GM19035 (cell line): ENCODE measurements around the gene RIMKLB.
"Not testable (repeated sequence)": the region's sequence is repeated elsewhere in the genome, so short reads cannot be mapped to it uniquely, and the experiment has no call there.

Experiments
- ATAC-seq: cut with Tn5 transposase; IDR thresholded peaks from one replicate; pipeline ENCODE4 v1.9.1; 2021; ENCODE audit not compliant: unreplicated experiment

Gene RIMKLB

DNA sequence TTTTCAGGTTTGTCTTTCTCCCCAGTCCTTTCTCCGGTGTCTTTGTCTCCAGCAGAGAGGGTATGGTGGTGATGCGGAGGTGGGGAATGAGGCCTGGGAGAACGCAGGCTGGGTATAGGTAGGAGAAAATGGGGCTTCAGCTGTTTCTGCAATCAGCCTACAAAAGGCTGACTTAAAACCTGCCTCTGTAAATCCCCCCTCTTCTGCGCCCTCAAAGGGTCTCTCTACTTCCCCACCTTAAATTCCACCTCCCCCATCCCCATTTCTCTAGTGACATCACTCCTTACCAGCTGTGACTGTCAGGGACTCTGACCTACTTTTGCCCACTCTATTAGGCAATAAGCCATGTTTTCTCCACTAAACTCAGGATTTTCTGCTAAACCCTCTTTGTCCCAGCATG lies 8.1 kb upstream of the RIMKLB start:
- no peak for ATAC-seq

GRCh38 chr12:8692573-8692972 lies 5.2 kb upstream of the RIMKLB start:
- ATAC-seq = no peak

- ATAC-seq = no peak
These were observed 2.7 kb upstream of the RIMKLB start for GRCh38 chr12:8695116-8695515.

DNA sequence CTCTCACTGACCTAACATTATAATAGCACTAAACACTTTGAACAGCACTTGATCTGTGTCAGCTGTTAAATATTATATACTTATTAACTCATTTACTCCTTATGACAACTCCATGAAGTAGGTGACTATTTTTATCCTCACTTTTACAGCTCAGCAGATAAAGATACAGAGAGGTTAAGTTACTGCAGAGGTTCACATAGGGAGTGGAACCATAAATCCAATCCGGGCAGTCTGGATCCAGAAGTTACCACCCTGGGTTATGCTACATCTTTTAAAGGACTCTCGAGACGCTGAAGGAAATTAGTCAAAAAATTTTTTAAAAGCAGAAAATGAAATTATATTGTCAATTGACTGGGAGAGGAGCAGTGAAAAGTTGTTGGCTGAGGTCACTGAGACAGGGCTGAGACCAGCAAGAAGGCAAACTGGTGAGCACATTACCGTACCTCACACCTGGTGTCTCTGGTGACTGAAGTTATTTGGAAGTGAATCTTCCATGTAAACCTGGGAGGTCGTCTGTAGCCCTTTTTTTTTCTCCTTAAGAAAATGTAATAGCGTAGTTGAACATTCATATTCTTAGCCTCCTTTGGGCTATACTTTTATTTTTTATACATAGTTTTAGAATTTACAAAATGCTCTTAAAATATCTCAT lies 1.2 kb upstream of the RIMKLB start:
- ATAC-seq = no peak

DNA sequence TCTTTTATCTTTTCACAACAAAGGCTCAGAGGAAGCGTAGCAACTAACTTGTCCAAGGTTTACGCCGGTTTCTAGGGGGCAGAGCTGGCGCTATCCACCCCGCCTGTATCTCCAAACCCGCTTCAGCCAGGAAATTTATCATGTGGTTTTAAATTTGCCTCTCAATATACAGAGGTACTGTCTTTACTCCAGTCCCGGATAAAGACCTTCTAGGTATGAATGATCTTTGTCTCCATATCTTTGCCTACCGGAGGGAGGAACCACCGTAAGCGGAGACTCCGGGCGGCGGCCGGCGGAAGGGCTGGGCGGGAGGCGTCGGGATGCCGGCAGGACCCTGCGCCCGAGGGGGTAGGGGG lies 693 bp upstream of the RIMKLB start:
- ATAC-seq = peak; percentile 18

DNA sequence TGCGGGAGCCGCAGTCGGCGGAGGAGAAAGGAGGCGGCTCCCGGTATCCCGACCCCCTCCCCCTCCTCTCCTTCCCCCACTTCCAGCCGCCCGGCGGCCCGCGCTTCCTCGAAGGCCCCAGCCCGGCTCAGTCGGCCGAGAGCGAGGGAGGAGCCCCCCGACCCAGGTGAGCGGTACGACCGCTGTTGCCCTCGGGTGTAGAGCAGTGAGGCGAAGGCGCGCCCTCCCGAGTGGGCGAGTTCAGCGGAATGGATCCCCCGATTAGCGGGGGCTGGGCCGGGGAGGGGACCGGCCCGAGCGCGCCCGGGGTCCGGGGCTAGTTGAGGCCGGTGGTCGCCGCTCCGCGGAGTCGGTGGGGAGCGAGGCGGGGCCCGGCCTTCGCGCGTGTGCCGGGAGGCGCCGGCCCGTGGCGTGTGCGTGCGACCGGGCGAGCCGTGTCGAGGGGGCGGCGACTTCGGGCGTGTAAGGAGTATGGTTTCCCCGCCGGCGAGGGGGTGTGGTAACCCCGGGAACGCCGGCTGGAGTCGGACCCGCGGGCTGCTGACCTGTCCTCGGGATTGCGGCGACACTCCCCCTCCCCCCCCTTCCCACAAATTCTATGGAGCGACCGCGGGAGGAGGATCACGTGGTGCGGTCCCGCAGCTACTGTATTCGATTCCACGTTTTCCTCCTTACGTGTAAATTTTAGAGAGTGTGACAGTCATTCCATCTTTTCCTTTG lies 501 bp downstream of the RIMKLB start:
- peak; percentile 39 for ATAC-seq

- no peak for ATAC-seq
These were observed 1.1 kb downstream of the RIMKLB start for GRCh38 chr12:8698879-8699278.

DNA sequence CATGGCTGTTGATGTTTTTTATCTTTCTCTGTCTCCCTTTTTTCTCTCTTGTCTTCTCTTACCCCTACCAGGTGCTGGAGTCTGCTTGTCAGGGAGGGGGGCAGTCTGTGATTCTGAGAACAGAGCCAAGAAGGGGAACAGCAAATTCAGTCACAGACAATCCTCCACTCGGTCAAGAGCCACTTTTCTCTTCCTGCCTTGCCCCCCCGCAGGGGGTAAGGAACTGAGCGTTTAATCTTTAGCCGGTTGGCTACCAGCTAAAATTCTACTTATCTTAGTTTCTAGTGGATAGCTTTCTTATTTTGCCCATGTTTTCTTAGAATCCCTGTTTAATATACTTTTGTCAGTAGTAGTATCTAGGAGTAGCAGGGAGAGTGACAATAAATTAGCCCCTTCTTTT lies 1.9 kb downstream of the RIMKLB start:
- no peak for ATAC-seq

DNA sequence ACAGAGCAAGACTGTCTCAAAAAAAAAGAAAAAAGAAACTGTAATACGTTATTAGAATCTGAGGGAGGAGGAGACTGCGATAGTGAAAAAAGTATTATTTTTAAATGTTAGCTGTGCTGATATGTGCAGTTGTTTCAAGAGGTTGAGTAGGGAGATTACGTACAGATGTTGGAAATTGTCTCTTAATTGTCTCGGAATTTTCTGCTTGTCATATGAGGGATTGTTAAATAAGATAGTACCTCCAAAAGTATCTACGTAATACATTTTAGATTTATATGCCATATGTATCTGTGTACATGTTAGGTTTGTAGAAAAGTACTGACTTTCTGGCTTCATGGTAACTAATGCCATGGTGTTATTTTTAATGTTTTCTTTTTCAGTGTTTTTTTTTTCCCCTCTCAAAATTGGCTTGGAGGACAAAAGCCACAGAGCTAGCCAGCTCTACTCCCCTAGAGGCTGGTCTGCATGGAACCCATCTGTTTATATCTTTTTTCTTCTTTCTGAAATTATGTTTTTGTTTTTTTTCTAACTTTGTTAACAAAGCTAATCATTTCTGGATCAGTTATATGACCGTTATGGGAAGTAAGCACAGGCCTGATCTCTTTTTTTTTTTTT lies 3.4 kb downstream of the RIMKLB start:
- ATAC-seq = no peak

DNA sequence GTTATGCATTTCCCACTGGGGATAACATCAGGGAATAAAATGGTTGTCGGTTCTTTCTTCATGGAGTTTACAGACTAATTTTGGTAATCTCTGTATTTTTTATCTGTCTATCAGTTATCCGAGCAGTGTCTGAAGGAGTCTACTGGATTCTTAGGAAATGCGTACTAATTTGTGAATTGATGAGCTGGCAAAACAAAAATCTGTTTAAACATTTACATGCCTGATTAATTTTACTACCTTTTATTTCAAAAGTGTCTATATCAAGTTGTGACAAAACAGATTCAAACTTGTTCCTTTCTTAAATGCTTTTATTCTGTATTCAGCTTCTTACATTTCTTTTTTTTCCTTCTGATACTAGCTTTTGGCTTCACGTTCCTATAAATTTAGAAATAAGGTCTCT lies 4.4 kb downstream of the RIMKLB start:
- ATAC-seq = no peak

DNA sequence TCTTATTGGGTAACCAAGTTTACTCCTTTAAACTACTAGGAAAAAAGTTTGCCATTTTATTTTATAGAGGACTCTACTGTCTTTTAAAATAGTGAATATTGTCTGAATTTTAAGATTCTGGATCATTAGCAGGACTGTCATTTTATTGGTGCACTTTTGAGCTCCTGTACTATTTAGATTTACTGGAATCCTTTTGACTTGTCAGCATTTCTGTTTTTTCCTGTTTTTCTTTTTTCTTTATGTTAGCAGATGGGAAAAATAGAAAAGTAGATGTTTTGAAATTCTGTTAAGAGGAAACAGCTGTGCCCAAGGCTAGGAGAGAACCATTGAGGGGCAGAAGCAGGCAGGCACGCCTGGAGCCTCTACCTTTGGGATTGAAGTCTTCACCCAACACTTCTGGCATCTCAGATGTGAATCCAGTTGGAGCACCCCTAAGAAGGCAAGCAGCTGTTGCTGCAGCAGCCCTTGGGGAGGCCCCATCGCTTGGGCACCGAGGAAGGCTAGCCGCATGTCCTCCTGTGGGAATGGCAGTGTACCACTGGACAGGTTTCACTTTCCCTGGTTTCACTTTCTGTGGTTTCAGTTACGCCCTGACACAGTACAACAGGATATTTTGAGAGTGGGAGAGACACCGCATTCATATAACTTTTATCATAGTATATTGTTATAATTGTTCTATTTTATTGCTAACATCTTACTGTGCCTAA lies 11.5 kb downstream of the RIMKLB start:
- ATAC-seq = no peak

DNA sequence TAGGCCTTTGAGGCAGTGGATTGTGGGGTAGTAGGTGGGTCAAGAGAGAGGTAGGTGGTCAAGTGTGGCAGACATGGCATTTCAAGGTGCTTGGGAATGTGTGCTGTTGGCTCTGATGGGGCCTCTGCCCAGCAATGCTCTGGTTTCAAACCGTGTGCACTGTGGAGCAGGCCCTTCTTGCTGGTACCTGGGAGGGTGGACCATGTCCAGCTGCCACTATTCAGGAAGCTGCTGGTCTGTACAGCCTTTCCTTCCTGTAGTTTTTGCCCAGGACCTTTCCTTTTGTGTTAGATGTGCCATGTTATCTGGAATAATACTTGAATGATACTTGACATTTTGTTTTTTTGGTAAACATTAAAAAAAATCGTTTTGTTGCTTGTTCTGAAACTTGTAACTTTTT lies 14.8 kb downstream of the RIMKLB start:
- no peak for ATAC-seq

DNA sequence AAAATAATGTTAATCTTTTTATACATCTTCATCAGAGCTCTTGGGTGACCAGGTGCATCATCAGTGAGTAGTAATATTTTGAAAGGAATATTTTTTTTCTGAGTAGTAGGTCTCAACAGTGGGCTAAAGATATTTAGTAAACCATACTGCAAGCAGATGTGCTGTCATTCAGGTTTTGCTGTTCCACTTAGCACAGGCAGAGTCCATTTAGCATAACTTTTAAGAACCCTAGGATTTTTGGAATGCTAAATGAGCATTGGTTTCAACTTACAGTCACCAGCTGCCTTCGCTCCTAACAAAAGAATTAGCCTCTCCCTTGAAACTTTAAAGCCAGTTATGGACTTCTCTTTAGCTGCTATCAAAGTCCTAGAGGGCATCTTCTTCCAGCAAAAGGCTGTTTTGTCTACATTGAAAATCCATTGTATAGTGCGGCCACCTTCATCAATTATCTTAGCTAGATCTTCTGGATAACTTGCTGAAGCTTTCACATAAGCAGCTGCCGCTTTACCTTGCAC lies 24.6 kb downstream of the RIMKLB start:
- ATAC-seq = no peak

GRCh38 chr12:8734873-8735381 lies 37.1 kb downstream of the RIMKLB start:
- ATAC-seq = no peak

- ATAC-seq = no peak
These were observed 44.7 kb downstream of the RIMKLB start for GRCh38 chr12:8742501-8742900.

DNA sequence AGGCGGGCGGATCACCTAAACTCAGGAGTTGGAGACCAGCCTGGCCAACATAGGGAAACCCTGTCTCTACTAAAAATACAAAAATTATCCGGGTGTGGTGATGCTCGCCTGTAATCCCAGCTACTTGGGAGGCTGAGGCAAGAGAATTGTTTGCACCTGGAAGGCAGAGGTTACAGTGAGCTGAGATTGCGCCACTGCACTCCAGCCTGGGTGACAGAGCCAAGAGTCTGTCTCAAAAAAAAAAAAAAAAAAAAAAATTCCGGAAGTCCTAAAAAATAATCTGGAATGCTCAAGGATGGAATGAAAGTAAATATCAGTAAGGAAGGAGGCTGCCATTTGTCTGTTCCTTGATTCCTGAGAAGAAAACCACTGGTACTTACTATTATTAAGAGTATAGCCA lies 45.3 kb downstream of the RIMKLB start:
- ATAC-seq = not testable (repeated sequence)

- ATAC-seq = not testable (repeated sequence)
These were observed 47.8 kb downstream of the RIMKLB start for GRCh38 chr12:8745631-8746030.

DNA sequence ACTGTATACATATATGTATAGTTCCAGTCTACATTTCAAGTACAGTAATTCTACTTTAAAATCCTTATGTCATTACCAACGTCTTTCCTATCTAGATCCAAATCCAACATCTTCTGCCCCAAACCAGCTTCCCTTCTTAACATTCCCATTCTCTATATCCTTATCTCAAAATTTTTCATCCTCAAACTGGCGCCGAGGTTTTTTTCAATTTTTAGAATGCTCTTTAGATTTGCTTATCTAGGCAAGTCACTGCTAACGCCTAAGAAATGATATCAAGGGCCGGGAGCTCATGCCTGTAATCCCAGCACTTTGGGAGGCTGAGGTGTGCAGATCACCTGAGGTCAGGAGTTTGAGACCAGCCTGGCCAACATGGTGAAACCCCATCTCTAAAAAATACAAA lies 48.3 kb downstream of the RIMKLB start:
- ATAC-seq = no peak

GRCh38 chr12:8760076-8760475 lies 62.3 kb downstream of the RIMKLB start:
- ATAC-seq = not testable (repeated sequence)

DNA sequence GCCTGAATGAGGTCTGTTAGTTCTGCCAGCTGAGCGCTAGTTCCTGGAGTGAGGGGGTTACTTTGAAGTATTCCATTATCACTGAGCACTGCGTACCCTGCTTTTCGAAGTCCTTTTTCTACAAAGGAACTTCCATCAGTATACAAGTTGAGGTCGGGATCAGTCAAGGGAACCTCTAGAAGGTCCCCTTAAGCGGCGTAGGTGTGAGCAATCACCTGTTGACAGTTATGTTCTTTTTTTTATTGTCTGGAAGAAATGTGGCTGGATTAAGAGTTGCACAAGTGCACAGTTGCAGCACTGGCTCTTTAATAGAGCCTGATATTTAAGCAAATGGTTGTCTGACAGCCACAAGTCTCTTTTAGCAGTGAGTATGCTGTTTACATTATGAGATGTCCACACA lies 64.9 kb downstream of the RIMKLB start:
- ATAC-seq = not testable (repeated sequence)

DNA sequence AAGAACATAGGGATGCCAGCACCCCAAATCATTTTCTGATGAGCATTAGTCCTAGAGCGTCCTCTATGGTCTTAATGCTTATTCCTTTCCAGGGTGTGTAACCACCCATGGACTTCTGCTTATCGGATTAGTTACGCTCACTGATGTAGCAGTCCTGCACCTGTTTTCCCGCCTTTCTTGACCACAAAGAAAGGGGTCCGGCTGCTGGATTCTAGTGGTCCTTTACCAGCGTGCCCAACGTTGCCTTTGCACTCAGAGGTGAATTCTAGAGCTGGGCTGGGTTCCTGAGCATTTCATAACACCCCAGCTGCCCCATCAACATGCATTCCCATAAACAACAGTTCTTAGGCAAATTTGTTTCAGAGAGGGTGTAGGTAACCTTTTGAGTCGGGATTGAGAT lies 68.3 kb downstream of the RIMKLB start:
- ATAC-seq = not testable (repeated sequence)
